Measurements from ENCODE around the gene CHST1.
A peak's percentile ranks its signal among the peaks of the same experiment; 100 is the strongest.

CHST1 gene

GRCh38 chr11:45659818-45660160, 5.6 kb downstream of the CHST1 start:
- peak in 1 of 14 donors; percentile 35 for DNase-seq

- no peak for DNase-seq
Observed at GRCh38 chr11:45659031-45659817, 6.2 kb downstream of the CHST1 start.

GRCh38 chr11:45658292-45658991, 7.0 kb downstream of the CHST1 start:
- DNase-seq = peak in 11 of 14 donors; percentile 17 to 91 (median 56)

GRCh38 chr11:45657496-45658260, 7.7 kb downstream of the CHST1 start:
- DNase-seq = no peak

- no peak for DNase-seq
Observed at GRCh38 chr11:45655831-45656230, 9.6 kb downstream of the CHST1 start.

GRCh38 chr11:45655347-45655756, 10.1 kb downstream of the CHST1 start:
- peak in 9 of 14 donors; percentile 33 to 72 (median 58) for DNase-seq

GRCh38 chr11:45655012-45655283, 10.5 kb downstream of the CHST1 start:
- no peak for DNase-seq

GRCh38 chr11:45654231-45655011, 11.0 kb downstream of the CHST1 start:
- peak in 7 of 14 donors; percentile 19 to 82 (median 64) for DNase-seq

- DNase-seq = no peak
Observed at GRCh38 chr11:45653277-45653676, 12.1 kb downstream of the CHST1 start.

GRCh38 chr11:45652781-45653180, 12.6 kb downstream of the CHST1 start:
- no peak for DNase-seq

GRCh38 chr11:45651841-45652749, 13.3 kb downstream of the CHST1 start:
- no peak for DNase-seq

GRCh38 chr11:45651156-45651555, 14.3 kb downstream of the CHST1 start:
- DNase-seq = no peak

- DNase-seq = no peak
Observed at GRCh38 chr11:45650166-45651095, 15.0 kb downstream of the CHST1 start.

GRCh38 chr11:45649544-45650165, 15.8 kb downstream of the CHST1 start:
- no peak for DNase-seq

GRCh38 chr11:45648931-45649330, 16.5 kb downstream of the CHST1 start:
- DNase-seq = no peak

- DNase-seq = no peak
Observed at GRCh38 chr11:45647786-45648185, 17.6 kb downstream of the CHST1 start.

- no peak for DNase-seq
Observed at GRCh38 chr11:45647329-45647728, 18.1 kb downstream of the CHST1 start.

GRCh38 chr11:45646275-45646927, 19.0 kb downstream of the CHST1 start:
- DNase-seq = no peak

All from C1 segment of cervical spinal cord (tissue), 14 donors.